K562 (cell line): ENCODE results near the gene CAPN12. TPM values are rescaled to one million over a fixed set of nuclear protein-coding genes. Genes with fewer than 3 reads are reported as not detected.

Experiments used
- CTCF ChIP-seq, 3 experiments: IDR thresholded peaks in 2 of 3; conservative IDR thresholded peaks in 1 of 3; 2 replicates each; pipeline ENCODE4 v1.5.1; 2011 to 2012; ENCODE audit warnings: low read length in 3 of 3, mild to moderate bottlenecking in 3 of 3, control low read depth in 2 of 3, improper control_type of control experiment in 1 of 3, inconsistent platforms in 1 of 3, low read depth in 1 of 3, mixed read lengths in 1 of 3, moderate library complexity in 1 of 3; ENCODE audit not compliant: insufficient read depth in 2 of 3
- HMG20B ChIP-seq: fragments of 250-450 bp; sonication (Bioruptor Pico); IDR thresholded peaks from 2 replicates; pipeline ENCODE4 v1.5.0; 2021; ENCODE audit warnings: mild to moderate bottlenecking
- MAX ChIP-seq: sonication (generic); formaldehyde crosslinking; IDR thresholded peaks from 2 replicates; pipeline ENCODE4 v1.9.0; 2022; ENCODE audit warnings: mild to moderate bottlenecking, missing genetic modification reagents
- MTA3 ChIP-seq: fragments of 450-650 bp; formaldehyde crosslinking; IDR thresholded peaks from 2 replicates; pipeline ENCODE4 v1.6.1; 2017; ENCODE audit warnings: mild to moderate bottlenecking, borderline replicate concordance
- RBFOX2 ChIP-seq: fragments of 200-400 bp; formaldehyde crosslinking; IDR thresholded peaks from 2 replicates; pipeline ENCODE4 v1.6.1; 2017; ENCODE audit warnings: low read depth, mild to moderate bottlenecking, low read length, moderate library complexity
- REST ChIP-seq, 2 experiments: fragments of 450-650 bp; formaldehyde crosslinking in 1 of 2; IDR thresholded peaks; 2 replicates each; pipeline versions ENCODE4 v1.4.0 to v1.6.1; 2014 to 2020; ENCODE audit warnings: mild to moderate bottlenecking in 2 of 2, borderline replicate concordance in 1 of 2, low read depth in 1 of 2
- polyA plus RNA-seq, 8 experiments: library from polyadenylated mRNA; depleted of rRNA in 4 of 8; stranded (reverse) in 5 of 8; unstranded in 3 of 8; fragments of >200 nt; fragmentation: Nextera tagmentation in 2 of 8; fragmentation: Illumina TruSeq in 1 of 8; extraction: Ambion mirVana in 2 of 8; extraction: Trizol in 1 of 8; gene quantifications; 2 replicates each; pipeline versions ENCODE4 v1.2.1 to v1.2.3, GENCODE V29; 2011 to 2014; ENCODE audit warnings: inconsistent platforms in 1 of 8, missing spikeins in 1 of 8
- total RNA-seq, 7 experiments: library from RNA; depleted of rRNA in 6 of 7; stranded (reverse); fragments of >200 nt in 6 of 7; fragmentation: Illumina TruSeq in 2 of 7; extraction: Trizol in 2 of 7; gene quantifications; 2 replicates each; pipeline versions ENCODE4 v1.2.1 to v1.2.3, GENCODE V29; 2011 to 2021; ENCODE audit warnings: low replicate concordance in 1 of 7

The CAPN12 gene
- total and polyA plus RNA-seq, 9 of the 15 experiments (the other 6 are each of a cell fraction or from before 2014, with no cell fraction given), result 0.83 to 7.0 (median 1.6) TPM

- TF ChIP-seq CTCF (IDR thresholded peaks at IDR 0.05 in 2 of 3, conservative IDR thresholded peaks at IDR 0.05 in 1 of 3; ENCODE audit: insufficient read depth in 2 of 3, low read depth in 1 of 3, low read length in 3 of 3), result peak; percentile 48 to 70 (median 62); a peak in 5 of 6 replicates
- TF ChIP-seq MTA3, result no peak
- no peak for TF ChIP-seq HMG20B
- 0 out of 2 replicates have a peak, but pooled peaks have one; percentile 21 for TF ChIP-seq RBFOX2
- TF ChIP-seq REST (IDR thresholded peaks at IDR 0.05; ENCODE audit: borderline replicate concordance), result peak; percentile 30; the same call in 1 of the 2 replicates
- TF ChIP-seq REST (CRISPR knock-in tag; IDR thresholded peaks at IDR 0.05; ENCODE audit: low read depth), result no peak
- TF ChIP-seq MAX (CRISPR knock-in tag), result 0 out of 2 replicates have a peak, but pooled peaks have one; percentile 12
Observed at GRCh38 chr19:38769635-38770211, 25.4 kb upstream of the CAPN12 start (continued).
